Fibroblast of lung (primary cell): ENCODE data around the gene TXNDC5.

Source experiments
- EZH2 ChIP-seq: IDR thresholded peaks from 2 replicates; pipeline ENCODE4 v1.5.1; 2012; ENCODE audit warnings: low read length, control low read depth, mild to moderate bottlenecking; ENCODE audit errors: missing control alignments
- TF ChIP-seq, protein P1 (sequence below), 2 donors: IDR thresholded peaks in 1 of 2; conservative IDR thresholded peaks in 1 of 2; 1 replicate in 1 of 2; 2 replicates in 1 of 2; pipeline ENCODE4 v1.5.1; 2011 to 2012; ENCODE audit warnings: low read length in 2 of 2, control low read depth in 1 of 2, inconsistent platforms in 1 of 2, low read depth in 1 of 2, mild to moderate bottlenecking in 1 of 2

GRCh38 chr6:7922596-7922995, 12.0 kb upstream of the TXNDC5 start:
- TF ChIP-seq, protein P1, sequence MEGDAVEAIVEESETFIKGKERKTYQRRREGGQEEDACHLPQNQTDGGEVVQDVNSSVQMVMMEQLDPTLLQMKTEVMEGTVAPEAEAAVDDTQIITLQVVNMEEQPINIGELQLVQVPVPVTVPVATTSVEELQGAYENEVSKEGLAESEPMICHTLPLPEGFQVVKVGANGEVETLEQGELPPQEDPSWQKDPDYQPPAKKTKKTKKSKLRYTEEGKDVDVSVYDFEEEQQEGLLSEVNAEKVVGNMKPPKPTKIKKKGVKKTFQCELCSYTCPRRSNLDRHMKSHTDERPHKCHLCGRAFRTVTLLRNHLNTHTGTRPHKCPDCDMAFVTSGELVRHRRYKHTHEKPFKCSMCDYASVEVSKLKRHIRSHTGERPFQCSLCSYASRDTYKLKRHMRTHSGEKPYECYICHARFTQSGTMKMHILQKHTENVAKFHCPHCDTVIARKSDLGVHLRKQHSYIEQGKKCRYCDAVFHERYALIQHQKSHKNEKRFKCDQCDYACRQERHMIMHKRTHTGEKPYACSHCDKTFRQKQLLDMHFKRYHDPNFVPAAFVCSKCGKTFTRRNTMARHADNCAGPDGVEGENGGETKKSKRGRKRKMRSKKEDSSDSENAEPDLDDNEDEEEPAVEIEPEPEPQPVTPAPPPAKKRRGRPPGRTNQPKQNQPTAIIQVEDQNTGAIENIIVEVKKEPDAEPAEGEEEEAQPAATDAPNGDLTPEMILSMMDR (conservative IDR thresholded peaks at IDR 0.05 in 1 of 2, IDR thresholded peaks at IDR 0.05 in 1 of 2; ENCODE audit: low read depth in 1 of 2, low read length in 2 of 2) = no peak
- TF ChIP-seq EZH2 = no peak
